GM12892 (cell line): ENCODE data around the gene NPEPL1.
"Not testable (repeated sequence)": the region's sequence is repeated elsewhere in the genome, so short reads cannot be mapped to it uniquely, and the experiment has no call there.

Experiments
- DNase-seq: peaks from one replicate; pipeline ENCODE4 v3.0.0; 2011; ENCODE audit not compliant: insufficient read length
- FAIRE-seq: peaks from 2 replicates; lab custom pipeline; 2011; peaks lifted over from hg19 to GRCh38; lab: Jason Lieb, UNC
- POLR2A ChIP-seq: IDR thresholded peaks from 2 replicates; pipeline ENCODE4 v1.6.1; 2011; ENCODE audit warnings: low read depth, low read length, control low read depth
- POLR2AphosphoS5 ChIP-seq: IDR thresholded peaks from 2 replicates; pipeline ENCODE4 v1.6.1; 2011; ENCODE audit warnings: low read depth, low read length, control low read depth
- TAF1 ChIP-seq: IDR thresholded peaks from 2 replicates; pipeline ENCODE4 v1.6.1; 2011; ENCODE audit warnings: low read depth, mild to moderate bottlenecking, control low read depth, low read length, borderline replicate concordance

The NPEPL1 gene

GRCh38 chr20:58719258-58719657, 26.7 kb downstream of the NPEPL1 start:
- DNase-seq = no peak
- no peak for TF ChIP-seq POLR2AphosphoS5
- TF ChIP-seq POLR2A = no peak
- TF ChIP-seq TAF1 = no peak
- FAIRE-seq = no peak

DNA sequence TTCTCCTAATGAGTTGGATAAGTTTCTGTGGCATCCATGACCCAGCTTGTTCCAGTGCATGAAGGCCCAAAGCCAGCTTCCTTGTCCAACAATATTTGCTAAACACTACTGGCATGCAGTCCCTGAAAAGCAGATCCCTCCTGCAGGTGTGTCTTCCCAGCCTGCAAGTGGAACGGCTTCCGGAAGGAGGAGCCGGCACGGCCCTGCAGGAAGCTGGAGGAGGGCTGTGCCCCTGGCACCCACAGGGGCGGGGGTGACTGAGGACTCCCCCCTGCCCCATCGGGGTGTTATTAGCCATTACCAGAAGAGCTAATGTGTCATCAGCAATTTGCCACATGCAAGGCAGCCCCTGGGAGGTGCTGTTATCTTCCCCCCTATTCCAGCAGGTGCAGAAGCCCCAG, 27.4 kb downstream of the NPEPL1 start:
- TF ChIP-seq POLR2AphosphoS5 (no peak), POLR2A (no peak), TAF1 (no peak)
- FAIRE-seq (no peak), DNase-seq (no peak)

DNA sequence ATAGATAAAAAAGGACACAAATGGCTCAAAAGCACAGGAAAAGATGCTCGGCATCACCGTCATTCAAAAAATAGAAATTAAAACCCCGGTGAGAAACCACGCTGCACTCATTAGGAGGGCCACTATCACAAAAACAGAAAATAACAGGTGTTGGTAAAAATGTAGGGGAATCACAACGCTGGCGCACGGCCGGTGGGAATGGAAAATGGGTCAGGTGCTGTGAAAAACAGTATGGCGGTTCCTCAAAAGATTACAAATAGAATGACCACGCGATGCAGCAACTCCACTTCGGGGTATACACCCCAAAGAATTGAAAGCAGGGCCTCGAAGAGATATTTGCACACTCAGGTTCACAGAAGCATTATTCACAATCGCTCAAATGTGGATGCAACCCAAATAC, 28.3 kb downstream of the NPEPL1 start:
- no peak for DNase-seq
- TF ChIP-seq POLR2A = no peak
- no peak for TF ChIP-seq TAF1
- no peak for TF ChIP-seq POLR2AphosphoS5
- no peak for FAIRE-seq

- no peak for FAIRE-seq
- no peak for TF ChIP-seq POLR2AphosphoS5
- no peak for TF ChIP-seq POLR2A
- no peak for TF ChIP-seq TAF1
- DNase-seq = no peak
Observed at GRCh38 chr20:58721951-58722778, 29.6 kb downstream of the NPEPL1 start.

GRCh38 chr20:58722877-58723627, 30.5 kb downstream of the NPEPL1 start:
- TF ChIP-seq POLR2AphosphoS5 = no peak
- no peak for TF ChIP-seq POLR2A
- no peak for TF ChIP-seq TAF1
- FAIRE-seq = no peak
- DNase-seq = no peak

DNA sequence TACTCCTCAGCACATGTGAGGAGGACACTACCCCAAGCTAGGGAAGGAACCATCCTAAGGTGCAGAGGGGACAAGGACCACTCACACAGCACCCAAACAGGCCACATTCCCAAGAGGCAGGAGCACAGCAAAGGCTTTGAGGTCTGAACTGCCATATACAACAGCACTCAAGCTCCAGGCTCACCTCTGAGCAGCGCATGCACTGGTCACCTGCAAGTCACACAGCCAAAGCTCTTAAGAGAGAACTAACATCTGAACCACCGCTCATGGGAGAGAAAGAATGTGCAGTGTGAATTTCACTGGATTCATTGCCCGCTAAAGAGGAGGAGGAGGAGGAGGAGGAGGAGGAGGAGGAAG, 31.0 kb downstream of the NPEPL1 start:
- DNase-seq = no peak
- TF ChIP-seq POLR2A (no peak), POLR2AphosphoS5 (no peak), TAF1 (no peak)
- FAIRE-seq = no peak

DNA sequence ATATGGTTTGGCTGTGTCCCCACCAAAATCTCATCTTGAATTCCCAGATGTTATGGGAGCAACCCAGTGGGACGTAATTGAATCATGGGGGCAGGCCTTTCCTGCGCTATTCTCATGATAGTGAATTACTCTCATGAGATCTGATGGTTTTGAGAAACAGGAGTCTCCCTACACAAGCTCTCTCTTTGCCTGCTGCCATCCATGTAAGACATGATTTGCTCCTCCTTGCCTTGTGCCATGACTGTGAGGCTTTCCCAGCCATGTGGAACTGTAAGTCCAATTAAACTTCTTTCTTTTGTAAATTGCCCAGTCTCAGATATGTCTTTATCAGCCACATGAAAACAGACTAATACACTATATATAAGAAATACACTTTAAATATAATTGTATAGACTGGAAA, 33.6 kb downstream of the NPEPL1 start:
- not testable (repeated sequence) for DNase-seq, FAIRE-seq

DNA sequence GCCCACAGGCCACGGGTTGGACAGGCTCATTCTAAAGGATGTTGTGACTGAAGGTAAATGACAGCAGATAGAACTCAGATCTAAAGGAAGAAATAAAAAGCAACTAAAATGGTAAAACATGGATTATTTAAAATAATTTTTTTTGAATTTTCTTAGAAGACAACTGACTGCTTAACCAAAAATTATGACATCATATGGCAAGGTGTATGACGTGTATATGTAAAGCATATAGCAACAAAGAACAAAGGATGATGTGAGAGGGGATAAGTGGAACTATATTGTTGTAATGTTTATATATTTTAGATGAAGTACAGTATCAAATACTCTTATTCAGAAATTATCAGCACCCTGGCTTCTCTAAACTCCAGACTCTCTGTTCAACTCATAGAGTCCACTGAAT, 38.6 kb downstream of the NPEPL1 start:
- no peak for FAIRE-seq
- DNase-seq = no peak
- TF ChIP-seq POLR2AphosphoS5 (no peak), TAF1 (no peak), POLR2A (no peak)

DNA sequence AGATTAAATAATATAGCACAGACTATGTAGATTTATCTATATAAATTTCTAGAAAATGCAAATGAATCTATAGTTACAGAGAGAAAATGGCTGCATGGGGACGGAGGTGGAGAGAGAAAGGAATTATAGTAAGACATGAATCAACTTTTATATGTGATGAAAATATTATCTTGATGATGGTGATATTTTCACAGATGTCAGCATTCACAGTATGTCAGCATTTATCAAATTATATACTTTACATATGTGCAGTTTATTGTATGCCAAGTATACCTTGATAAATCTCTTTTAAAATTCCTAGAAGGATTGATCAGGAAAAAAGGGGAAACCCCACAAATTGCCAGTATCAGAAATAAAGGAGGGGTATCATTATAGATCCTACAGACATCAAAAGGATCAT, 44.6 kb downstream of the NPEPL1 start:
- FAIRE-seq = no peak

GRCh38 chr20:58740356-58741308, 48.0 kb downstream of the NPEPL1 start:
- FAIRE-seq = no peak
- no peak for TF ChIP-seq POLR2AphosphoS5
- no peak for TF ChIP-seq TAF1
- no peak for TF ChIP-seq POLR2A

More for the DNA sequence above, 44.6 kb downstream of the NPEPL1 start:
- TF ChIP-seq POLR2A (no peak), TAF1 (no peak), POLR2AphosphoS5 (no peak)
- no peak for DNase-seq

DNA sequence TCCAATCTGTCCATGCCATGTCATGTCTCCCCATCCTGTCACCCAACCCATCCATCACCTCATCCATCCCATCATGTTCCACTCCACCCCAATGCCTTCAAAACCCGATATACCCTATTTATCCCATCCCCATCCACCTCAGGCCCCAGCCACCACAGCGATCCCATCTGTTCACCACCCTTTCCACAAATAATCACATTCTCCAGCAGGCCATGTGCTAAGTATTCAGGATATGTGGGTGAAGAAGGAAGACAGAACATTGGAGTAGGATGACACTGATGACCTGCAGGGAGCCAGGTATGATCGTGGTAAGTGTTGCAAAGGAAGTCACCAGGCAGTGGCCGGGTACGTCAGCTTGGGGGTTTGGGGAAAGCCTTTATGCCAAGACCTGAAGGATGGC, 48.8 kb downstream of the NPEPL1 start:
- DNase-seq (no peak), FAIRE-seq (no peak)
- TF ChIP-seq POLR2AphosphoS5 = no peak
- TF ChIP-seq TAF1 = no peak
- TF ChIP-seq POLR2A = no peak

More at GRCh38 chr20:58740356-58741308, 48.0 kb downstream of the NPEPL1 start:
- no peak for DNase-seq
